ENCODE results near the gene TATDN3.

Gene TATDN3

DNA sequence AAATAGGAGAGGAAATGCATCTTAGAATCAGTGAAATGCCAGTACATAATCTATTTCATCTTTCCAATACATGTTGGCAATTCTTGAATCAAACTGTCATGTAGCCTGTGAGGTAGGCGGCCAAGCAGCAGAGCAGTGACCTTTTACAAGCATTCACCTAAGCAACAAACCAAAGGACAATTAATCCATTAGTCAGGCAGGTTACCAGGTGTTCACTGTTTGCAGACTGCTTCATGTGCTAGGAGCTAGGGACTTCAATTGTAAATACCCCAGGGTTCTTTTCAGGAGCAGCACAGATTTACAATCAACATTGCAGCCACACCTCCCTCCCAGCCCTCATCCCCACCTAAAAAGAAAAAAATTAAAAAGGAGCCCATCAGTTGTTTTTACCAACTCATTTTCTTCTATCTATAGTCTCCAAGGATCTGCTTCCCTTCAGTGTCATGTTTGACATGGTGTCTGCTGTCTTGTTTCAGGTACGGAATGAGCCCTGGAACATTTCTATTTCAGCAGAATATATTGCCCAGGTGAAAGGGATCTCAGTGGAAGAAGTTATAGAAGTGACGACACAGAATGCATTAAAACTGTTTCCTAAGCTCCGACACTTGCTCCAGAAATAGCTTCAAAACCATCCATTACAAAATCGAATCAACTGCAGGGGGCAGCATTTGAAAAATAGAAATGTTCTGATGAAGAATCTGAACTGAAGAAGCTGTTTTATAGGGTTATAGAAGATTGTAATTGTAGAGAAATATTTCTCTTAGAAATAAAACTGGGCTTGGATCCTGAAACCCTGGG is 23.0 kb downstream of the TATDN3 start:
- no peak overlapping the region for H3K4me3 ChIP-seq (ENCODE audit: low read depth, low read length)
- in situ Hi-C loops (cut with HindIII; ENCODE audit: low sequenced_read_pairs) = no loop called here
- TF ChIP-seq, protein P1, sequence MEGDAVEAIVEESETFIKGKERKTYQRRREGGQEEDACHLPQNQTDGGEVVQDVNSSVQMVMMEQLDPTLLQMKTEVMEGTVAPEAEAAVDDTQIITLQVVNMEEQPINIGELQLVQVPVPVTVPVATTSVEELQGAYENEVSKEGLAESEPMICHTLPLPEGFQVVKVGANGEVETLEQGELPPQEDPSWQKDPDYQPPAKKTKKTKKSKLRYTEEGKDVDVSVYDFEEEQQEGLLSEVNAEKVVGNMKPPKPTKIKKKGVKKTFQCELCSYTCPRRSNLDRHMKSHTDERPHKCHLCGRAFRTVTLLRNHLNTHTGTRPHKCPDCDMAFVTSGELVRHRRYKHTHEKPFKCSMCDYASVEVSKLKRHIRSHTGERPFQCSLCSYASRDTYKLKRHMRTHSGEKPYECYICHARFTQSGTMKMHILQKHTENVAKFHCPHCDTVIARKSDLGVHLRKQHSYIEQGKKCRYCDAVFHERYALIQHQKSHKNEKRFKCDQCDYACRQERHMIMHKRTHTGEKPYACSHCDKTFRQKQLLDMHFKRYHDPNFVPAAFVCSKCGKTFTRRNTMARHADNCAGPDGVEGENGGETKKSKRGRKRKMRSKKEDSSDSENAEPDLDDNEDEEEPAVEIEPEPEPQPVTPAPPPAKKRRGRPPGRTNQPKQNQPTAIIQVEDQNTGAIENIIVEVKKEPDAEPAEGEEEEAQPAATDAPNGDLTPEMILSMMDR (IDR thresholded peaks at IDR 0.05; ENCODE audit: low read depth, low read length) = peak; percentile 32
- DNase-seq (ENCODE audit: low read depth, low spot score) = no peak

DNA sequence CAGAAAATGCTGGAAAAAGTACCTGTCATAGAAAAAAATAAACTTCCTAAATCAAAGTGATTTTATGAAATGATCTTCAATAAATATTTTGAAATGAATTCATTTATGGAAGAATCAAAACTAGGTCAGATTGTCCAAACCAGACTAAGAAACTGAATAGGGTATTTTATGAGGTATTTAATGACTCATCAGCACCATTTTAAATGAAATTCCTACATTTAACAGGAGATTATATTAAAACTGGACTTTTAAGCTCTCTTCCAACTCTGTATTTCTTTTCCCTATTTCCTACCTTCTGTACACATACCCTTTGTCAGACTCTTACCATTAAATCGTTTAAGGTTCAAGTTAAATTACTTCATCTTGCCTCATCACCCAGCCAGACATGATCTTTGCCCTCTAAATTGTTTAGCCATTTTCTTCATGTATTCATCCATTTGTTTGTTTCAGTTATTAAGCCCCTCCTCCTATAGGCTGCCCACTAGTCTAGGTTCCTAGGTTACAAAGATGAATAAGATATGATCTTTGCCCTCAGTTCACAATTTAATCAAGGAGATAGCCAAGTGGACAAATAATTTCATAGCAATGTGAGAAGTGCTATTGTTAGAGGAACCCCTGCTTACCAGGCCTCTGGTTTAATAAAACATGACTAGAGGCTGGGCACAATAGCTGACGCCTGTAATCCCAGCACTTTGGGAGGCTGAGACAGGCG is 25.0 kb downstream of the TATDN3 start:
- TF ChIP-seq, protein P1 (IDR thresholded peaks at IDR 0.05; ENCODE audit: low read depth, low read length) = no peak
- no peak for DNase-seq (ENCODE audit: low read depth, low spot score)
- H3K4me3 ChIP-seq (ENCODE audit: low read depth, low read length) = no peak overlapping the region
- in situ Hi-C loops (cut with HindIII; ENCODE audit: low sequenced_read_pairs) = no loop called here

DNA sequence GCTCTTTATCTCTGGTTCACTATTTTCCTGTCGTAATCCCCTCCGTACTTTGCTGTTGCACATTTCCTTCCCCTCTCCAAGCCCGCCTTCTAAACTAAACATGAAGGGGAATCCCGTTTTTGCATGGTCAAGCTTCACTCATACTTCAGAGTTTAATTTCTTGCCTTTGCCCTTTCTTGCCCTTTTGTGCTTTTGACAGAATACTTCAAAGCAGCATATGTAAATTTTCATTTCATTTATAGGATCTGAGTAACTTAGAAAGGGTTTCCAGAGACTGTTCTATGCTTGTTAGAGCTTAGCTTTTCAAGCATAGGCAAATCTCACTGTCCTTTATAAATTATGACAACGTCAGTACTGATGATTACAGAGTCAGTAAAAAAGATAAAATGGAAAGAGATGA is 28.0 kb downstream of the TATDN3 start:
- DNase-seq (ENCODE audit: low read depth, low spot score) = no peak
- in situ Hi-C loops (cut with HindIII; ENCODE audit: low sequenced_read_pairs) = no loop called here
- TF ChIP-seq, protein P1 (IDR thresholded peaks at IDR 0.05; ENCODE audit: low read depth, low read length) = no peak
- H3K4me3 ChIP-seq (ENCODE audit: low read depth, low read length) = no peak overlapping the region

DNA sequence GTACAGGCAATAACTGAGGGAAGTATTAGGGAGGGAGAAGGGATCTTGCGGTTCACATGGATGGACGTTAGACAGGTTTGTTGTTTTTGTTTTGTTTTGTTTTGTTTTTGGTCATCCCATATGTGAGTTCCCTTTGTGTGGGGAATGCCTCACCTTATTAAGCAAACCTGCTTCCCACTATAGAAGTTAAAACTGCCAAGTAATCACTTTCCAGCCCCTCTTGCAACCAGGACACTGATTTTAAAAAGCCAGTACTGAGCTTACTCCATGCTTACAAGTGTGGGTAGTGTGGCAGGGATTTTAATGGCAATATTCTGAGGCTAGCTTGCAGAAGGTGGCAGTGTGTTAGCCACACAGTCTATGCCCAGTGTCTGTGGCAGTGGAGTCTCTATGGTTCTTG is 29.3 kb downstream of the TATDN3 start:
- TF ChIP-seq, protein P1 (IDR thresholded peaks at IDR 0.05; ENCODE audit: low read depth, low read length) = no peak
- no peak for DNase-seq (ENCODE audit: low read depth, low spot score)
- in situ Hi-C loops (cut with HindIII; ENCODE audit: low sequenced_read_pairs) = no loop called here
- H3K4me3 ChIP-seq (ENCODE audit: low read depth, low read length) = no peak overlapping the region

DNA sequence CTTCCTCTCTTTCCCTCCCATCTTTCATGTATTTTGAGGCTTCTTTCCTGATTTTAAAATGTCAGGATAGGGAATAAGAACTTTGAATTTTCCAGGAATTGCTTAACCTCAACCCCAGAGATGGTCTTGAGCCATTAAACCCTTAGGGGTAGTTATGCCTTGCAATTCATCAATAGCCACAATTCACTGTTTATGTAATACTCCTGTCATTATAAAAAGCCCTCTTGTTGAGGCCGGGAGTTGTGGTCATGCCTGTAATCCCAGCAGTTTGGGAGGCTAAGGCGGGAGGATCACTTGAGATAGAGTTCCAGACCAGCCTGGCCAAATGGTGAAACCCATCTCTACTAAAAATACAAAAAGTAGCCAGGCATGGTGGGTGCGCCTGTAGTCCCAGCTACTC is 31.3 kb downstream of the TATDN3 start:
- no peak overlapping the region for H3K4me3 ChIP-seq (ENCODE audit: low read depth, low read length)
- in situ Hi-C loops (cut with HindIII; ENCODE audit: low sequenced_read_pairs) = no loop called here
- no peak for DNase-seq (ENCODE audit: low read depth, low spot score)
- TF ChIP-seq, protein P1 (IDR thresholded peaks at IDR 0.05; ENCODE audit: low read depth, low read length) = no peak

DNA sequence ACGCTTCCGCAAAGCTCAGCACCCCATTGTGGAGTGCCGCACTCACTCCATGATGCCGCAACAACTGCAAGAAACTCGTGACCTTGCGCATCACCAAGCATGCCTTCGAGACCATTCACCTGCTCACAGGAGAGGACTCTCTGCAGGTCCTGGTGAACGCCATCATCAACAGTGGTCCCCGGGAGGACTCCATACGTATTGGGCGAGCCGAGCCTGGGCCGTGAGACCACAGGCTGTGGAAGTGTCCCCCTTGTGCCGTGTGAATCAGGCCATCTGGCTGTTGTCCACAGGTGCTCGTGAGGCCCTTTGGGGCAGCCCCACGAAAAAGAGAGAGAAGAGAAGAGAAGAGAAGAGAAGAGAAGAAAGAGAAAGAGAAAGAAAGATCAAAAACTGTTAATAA is 32.5 kb downstream of the TATDN3 start:
- DNase-seq (ENCODE audit: low read depth, low spot score) = no peak
- no peak overlapping the region for H3K4me3 ChIP-seq (ENCODE audit: low read depth, low read length)
- in situ Hi-C loops (cut with HindIII; ENCODE audit: low sequenced_read_pairs) = no loop called here
- TF ChIP-seq, protein P1 (IDR thresholded peaks at IDR 0.05; ENCODE audit: low read depth, low read length) = no peak

Data from astrocyte of the spinal cord (primary cell).